PC-9 (cell line): ENCODE results near the gene TMPRSS2. TPM values are rescaled to one million over a fixed set of nuclear protein-coding genes. Genes with fewer than 3 reads are reported as not detected.
A peak's percentile ranks its signal among the peaks of the same experiment; 100 is the strongest.

ENCODE experiments used
- BruUV-seq: library from RNA; stranded (reverse); fragments of 400-500 nt; replicated peaks from 2 replicates; lab custom pipeline; 2021; lab: Mats Ljungman, UMichigan
- CTCF ChIA-PET: fragments of 300-600 bp; sonication (Branson Sonifier 250); formaldehyde crosslinking; loops from one replicate; lab custom pipeline; 2022; ENCODE audit warnings: antibody characterized with exemption; lab: Charles Lee
- POLR2A ChIA-PET: fragments of 300-600 bp; sonication (Branson Sonifier 250); formaldehyde crosslinking; loops from one replicate; lab custom pipeline; 2022; ENCODE audit warnings: antibody characterized with exemption; ENCODE audit not compliant: unreplicated experiment; lab: Charles Lee
- DNase-seq, 2 experiments: peaks; one replicate each; pipeline versions ENCODE4 v3.0.0 to v3.0.0-alpha.2; 2015 to 2022; ENCODE audit warnings: mixed read lengths in 1 of 2
- H2AFZ ChIP-seq: fragments of 200-600 bp; sonication (generic); 2 replicates; pipeline ENCODE4 v1.8.1; 2017; ENCODE audit warnings: antibody characterized with exemption
- H3F3A ChIP-seq: fragments of 200-600 bp; sonication (generic); 2 replicates; pipeline ENCODE4 v1.8.1; 2017; ENCODE audit warnings: antibody characterized with exemption, mild to moderate bottlenecking, low read depth; ENCODE audit not compliant: insufficient read depth
- H3K27ac ChIP-seq: fragments of 200-600 bp; sonication (generic); 2 replicates; pipeline ENCODE4 v1.6.1; 2016; ENCODE audit warnings: mixed run types
- H3K27me3 ChIP-seq: fragments of 200-600 bp; sonication (generic); 2 replicates; pipeline ENCODE4 v1.6.1; 2016; ENCODE audit warnings: low read depth, mixed run types; ENCODE audit not compliant: insufficient read depth
- H3K36me3 ChIP-seq: fragments of 200-600 bp; sonication (generic); 2 replicates; pipeline ENCODE4 v1.6.1; 2016; ENCODE audit warnings: low read depth, mixed run types
- H3K4me1 ChIP-seq: fragments of 200-600 bp; sonication (generic); replicated peaks from 2 replicates; pipeline ENCODE4 v1.6.1; 2016; ENCODE audit warnings: mixed run types; ENCODE audit not compliant: insufficient read depth
- H3K4me2 ChIP-seq: fragments of 200-600 bp; sonication (generic); 2 replicates; pipeline ENCODE4 v1.6.1; 2017; ENCODE audit warnings: mixed run types
- H3K4me3 ChIP-seq: fragments of 200-600 bp; sonication (generic); 2 replicates; pipeline ENCODE4 v1.6.1; 2016; ENCODE audit warnings: mixed run types
- H3K79me2 ChIP-seq: fragments of 200-600 bp; sonication (generic); 2 replicates; pipeline ENCODE4 v1.6.1; 2017; ENCODE audit warnings: low read depth, mixed run types
- H3K9me2 ChIP-seq: fragments of 200-600 bp; sonication (generic); 2 replicates; pipeline ENCODE4 v1.8.1; 2017; ENCODE audit warnings: mild to moderate bottlenecking; ENCODE audit not compliant: insufficient read depth
- H3K9me3 ChIP-seq: fragments of 200-600 bp; sonication (generic); 2 replicates; pipeline ENCODE4 v1.8.1; 2016; ENCODE audit warnings: low read depth; ENCODE audit not compliant: insufficient read depth
- H4K20me1 ChIP-seq: fragments of 200-600 bp; sonication (generic); 2 replicates; pipeline ENCODE4 v1.8.1; 2017; ENCODE audit not compliant: insufficient read depth
- EZH2 ChIP-seq: fragments of 200-600 bp; sonication (generic); IDR thresholded peaks from 2 replicates; pipeline ENCODE4 v1.8.0; 2017; ENCODE audit warnings: antibody characterized with exemption, low read depth
- intact Hi-C: fragments of 100-400 bp; cut with micrococcal nuclease; formaldehyde crosslinking; loops from one replicate; pipeline ENCODE4 v1.10.0; 2022; ENCODE audit not compliant: unreplicated experiment
- total RNA-seq: library from RNA; stranded (reverse); gene quantifications from 2 replicates; pipeline ENCODE4 v1.2.3, GENCODE V29; 2021
- TF ChIP-seq, protein P1 (sequence below): fragments of 200-600 bp; sonication (generic); conservative IDR thresholded peaks from 2 replicates; pipeline ENCODE4 v1.6.1; 2017; ENCODE audit warnings: mixed run types, antibody characterized with exemption, mild to moderate bottlenecking, moderate library complexity

Gene TMPRSS2
- total RNA-seq, 1 experiment from 2014 or later, result 0.61 TPM

DNA sequence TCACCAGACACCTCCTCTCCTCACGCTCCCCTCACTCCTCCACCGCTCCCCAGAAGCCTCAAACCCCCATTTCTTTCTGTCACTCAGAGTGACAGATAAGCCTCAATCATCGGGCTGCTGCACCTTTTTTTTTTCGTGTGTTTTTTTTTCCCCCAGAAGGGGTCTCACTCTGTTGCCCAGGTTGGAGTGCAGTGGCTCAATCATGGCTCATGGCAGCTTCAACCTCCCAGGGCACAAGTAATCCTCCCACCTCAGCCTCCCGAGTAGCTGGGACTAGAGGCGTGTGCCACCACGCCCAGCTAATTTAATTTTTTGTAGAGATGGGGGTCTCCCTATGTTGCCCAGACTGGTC lies 1.2 kb upstream of the TMPRSS2 start:
- H3K4me3 ChIP-seq, result no peak overlapping the region
- H3K9me2 ChIP-seq, result no peaks in the 10 kb centered on the region
- H2AFZ ChIP-seq, result no peak overlapping the region
- H3K4me1 ChIP-seq, result no peaks in the 10 kb centered on the region
- H3K27ac ChIP-seq, result no peak overlapping the region
- H3K27me3 ChIP-seq, result no peaks in the 10 kb centered on the region; the same call in 1 of the 2 replicates
- H3K79me2 ChIP-seq, result no peaks in the 10 kb centered on the region
- CTCF ChIA-PET, result interaction anchor here (0.6 kb wide), 1 partner anchor 117 kb away, joined by 3 read pairs; no protein-coding TSS in a partner anchor
- H3K9me3 ChIP-seq, result no peaks in the 10 kb centered on the region
- BruUV-seq, result no TSS peak
- no peak for DNase-seq
- no peaks in the 10 kb centered on the region for H4K20me1 ChIP-seq
- H3F3A ChIP-seq, result no peaks in the 10 kb centered on the region
- TF ChIP-seq EZH2, result no peak
- TF ChIP-seq, protein P1, sequence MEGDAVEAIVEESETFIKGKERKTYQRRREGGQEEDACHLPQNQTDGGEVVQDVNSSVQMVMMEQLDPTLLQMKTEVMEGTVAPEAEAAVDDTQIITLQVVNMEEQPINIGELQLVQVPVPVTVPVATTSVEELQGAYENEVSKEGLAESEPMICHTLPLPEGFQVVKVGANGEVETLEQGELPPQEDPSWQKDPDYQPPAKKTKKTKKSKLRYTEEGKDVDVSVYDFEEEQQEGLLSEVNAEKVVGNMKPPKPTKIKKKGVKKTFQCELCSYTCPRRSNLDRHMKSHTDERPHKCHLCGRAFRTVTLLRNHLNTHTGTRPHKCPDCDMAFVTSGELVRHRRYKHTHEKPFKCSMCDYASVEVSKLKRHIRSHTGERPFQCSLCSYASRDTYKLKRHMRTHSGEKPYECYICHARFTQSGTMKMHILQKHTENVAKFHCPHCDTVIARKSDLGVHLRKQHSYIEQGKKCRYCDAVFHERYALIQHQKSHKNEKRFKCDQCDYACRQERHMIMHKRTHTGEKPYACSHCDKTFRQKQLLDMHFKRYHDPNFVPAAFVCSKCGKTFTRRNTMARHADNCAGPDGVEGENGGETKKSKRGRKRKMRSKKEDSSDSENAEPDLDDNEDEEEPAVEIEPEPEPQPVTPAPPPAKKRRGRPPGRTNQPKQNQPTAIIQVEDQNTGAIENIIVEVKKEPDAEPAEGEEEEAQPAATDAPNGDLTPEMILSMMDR, result no peak
- POLR2A ChIA-PET, result no interaction called here
- H3K36me3 ChIP-seq, result no peaks in the 10 kb centered on the region
- intact Hi-C loops, result loop anchor here (10.0 kb wide), 1 partner anchor 96 kb away; no protein-coding TSS in a partner anchor
- peak overlapping the region; percentile 82; the same call in 1 of the 2 replicates for H3K4me2 ChIP-seq

DNA sequence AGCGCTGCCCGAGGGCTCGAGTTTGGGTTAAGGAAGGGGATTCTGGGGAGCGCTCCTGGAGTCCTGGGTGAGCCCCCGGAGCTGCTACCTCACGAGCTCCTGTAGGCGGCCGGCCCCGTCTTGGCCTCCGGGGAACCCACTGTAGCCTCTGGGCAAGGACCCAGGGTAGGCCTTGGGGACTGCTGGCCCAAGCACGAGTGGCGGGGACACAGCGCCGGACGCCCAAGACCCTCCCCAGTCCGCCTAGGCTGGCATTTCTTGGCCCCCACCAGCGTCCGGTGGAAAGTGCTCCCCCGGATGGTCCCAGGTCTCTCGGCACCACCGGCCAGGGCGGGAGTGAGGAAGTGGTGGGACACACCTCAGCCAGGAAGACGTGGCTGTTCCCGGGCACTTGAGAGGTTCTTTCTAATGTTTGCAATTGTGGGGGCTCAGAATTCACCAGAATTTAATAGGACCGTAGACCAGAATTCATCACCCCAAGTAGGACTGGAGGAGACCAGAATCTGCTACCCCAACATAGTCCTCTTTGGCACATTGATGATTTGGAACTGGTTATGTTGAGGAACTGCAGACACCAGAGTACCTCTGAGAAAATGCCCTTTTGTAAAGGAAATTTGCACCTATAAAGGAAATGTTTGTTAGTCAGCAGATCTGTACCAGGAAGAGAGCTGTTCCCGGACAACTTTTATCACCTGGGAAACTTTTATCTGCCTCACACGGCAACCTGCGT lies 622 bp upstream of the TMPRSS2 start:
- H3K27ac ChIP-seq, result no peak overlapping the region
- BruUV-seq, result no TSS peak
- no peaks in the 10 kb centered on the region for H3F3A ChIP-seq
- POLR2A ChIA-PET, result interaction anchor here (0.5 kb wide), 1 partner anchor 201 kb away, joined by 8 read pairs; no protein-coding TSS in a partner anchor
- peak overlapping the region; percentile 61; the same call in 1 of the 2 replicates for H3K4me3 ChIP-seq
- H2AFZ ChIP-seq, result peak overlapping the region; percentile 80; the same call in 1 of the 2 replicates
- no peaks in the 10 kb centered on the region for H3K9me2 ChIP-seq
- CTCF ChIA-PET, result no interaction called here
- H4K20me1 ChIP-seq, result no peaks in the 10 kb centered on the region
- TF ChIP-seq EZH2, result no peak
- TF ChIP-seq, protein P1, result no peak
- H3K4me2 ChIP-seq, result peak overlapping the region; percentile 82
- no peaks in the 10 kb centered on the region for H3K4me1 ChIP-seq
- no peaks in the 10 kb centered on the region for H3K79me2 ChIP-seq
- DNase-seq, result no peak
- no peaks in the 10 kb centered on the region; the same call in 1 of the 2 replicates for H3K27me3 ChIP-seq
- intact Hi-C loops, result loop anchor here (10.0 kb wide), 1 partner anchor 96 kb away; no protein-coding TSS in a partner anchor
- no peaks in the 10 kb centered on the region for H3K9me3 ChIP-seq
- no peaks in the 10 kb centered on the region for H3K36me3 ChIP-seq

DNA sequence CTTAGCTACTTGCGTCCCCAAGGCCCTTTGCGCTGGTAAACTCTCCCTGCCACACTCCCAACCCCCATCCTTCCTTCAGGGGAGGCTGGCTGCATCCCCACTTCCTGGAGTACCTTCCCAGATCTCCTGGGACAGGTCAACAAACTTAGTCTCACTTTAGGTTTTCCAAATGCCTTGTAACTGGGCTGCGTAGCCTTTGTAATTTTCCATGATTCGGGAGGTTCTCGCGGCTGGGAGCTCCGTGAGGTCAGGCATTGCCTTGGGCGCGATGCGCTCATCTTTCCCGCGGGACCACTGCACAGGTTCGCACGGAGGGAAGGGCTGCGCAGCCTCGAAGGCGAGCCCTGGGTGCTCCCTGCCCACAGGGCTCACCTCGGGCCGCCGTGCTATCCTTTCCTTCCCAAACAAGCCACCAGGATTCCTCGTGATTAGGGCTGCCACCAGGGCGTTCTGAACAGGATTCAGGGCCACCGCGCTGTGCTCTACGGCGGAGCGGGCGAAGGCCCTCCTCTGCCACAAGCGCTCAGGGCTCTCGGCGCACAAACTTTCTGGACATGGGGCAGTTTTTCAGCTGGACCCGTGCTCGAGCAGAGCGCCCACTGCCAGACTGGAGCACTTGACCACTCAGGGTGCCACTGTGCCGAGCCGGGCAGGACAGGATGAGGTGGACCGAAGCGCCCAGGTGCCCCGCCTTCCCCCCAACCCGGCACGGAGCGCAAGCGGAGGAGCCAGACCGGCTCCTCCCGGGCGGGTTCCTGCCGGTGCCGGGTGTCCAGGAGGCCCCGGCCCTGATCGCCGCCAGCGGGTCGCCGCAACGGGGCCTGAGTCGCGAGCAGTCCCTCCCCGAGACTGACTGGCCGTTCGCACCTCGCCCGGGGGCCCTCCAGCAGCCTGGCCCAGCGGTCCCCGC lies 1.1 kb downstream of the TMPRSS2 start:
- peak overlapping the region; percentile 82 for H3K4me2 ChIP-seq
- intact Hi-C loops, result loop anchor here (10.0 kb wide), 1 partner anchor 98 kb away; no protein-coding TSS in a partner anchor
- peak in 1 of 2 experiments; percentile 25 for DNase-seq
- H3K4me1 ChIP-seq, result no peaks in the 10 kb centered on the region
- H4K20me1 ChIP-seq, result no peaks in the 10 kb centered on the region
- no TSS peak for BruUV-seq
- no peak for TF ChIP-seq EZH2
- TF ChIP-seq, protein P1, result no peak
- H2AFZ ChIP-seq, result peak overlapping the region; percentile 83
- ChIA-PET CTCF (no interaction called here), POLR2A (no interaction called here)
- no peaks in the 10 kb centered on the region for H3K9me3 ChIP-seq
- H3F3A ChIP-seq, result no peaks in the 10 kb centered on the region
- no peaks in the 10 kb centered on the region for H3K36me3 ChIP-seq
- H3K27ac ChIP-seq, result no peak overlapping the region
- H3K9me2 ChIP-seq, result no peaks in the 10 kb centered on the region
- peak overlapping the region; percentile 61 for H3K4me3 ChIP-seq
- H3K79me2 ChIP-seq, result no peaks in the 10 kb centered on the region
- H3K27me3 ChIP-seq, result no peaks in the 10 kb centered on the region; the same call in 1 of the 2 replicates
